Gastroesophageal sphincter (tissue), 4 donors: ENCODE data around the gene SLC5A11. TPM values are rescaled to one million over a fixed set of nuclear protein-coding genes. Genes with fewer than 3 reads are reported as not detected.
"Not testable (repeated sequence)": the region's sequence is repeated elsewhere in the genome, so short reads cannot be mapped to it uniquely, and the experiment has no call there.

ENCODE experiments used
- ATAC-seq: fragments of 150-250 bp; one replicate; pipeline ENCODE4 v1.9.1; 2016; ENCODE audit warnings: mild to moderate bottlenecking, moderate library complexity
- H3K27ac ChIP-seq, 4 donors: fragments of 200-600 bp; sonication (generic) in 3 of 4; 1 replicate in 3 of 4; 2 replicates in 1 of 4; pipeline ENCODE4 v1.5.1; 2016 to 2019
- H3K27me3 ChIP-seq: fragments of 200-600 bp; sonication (generic); one replicate; pipeline ENCODE4 v1.5.1; 2019
- H3K36me3 ChIP-seq, 2 donors: fragments of 200-600 bp; sonication (generic); one replicate each; pipeline ENCODE4 v1.5.1; 2019; ENCODE audit warnings: control low read depth in 1 of 2
- H3K4me1 ChIP-seq, 3 donors: fragments of 200-600 bp; sonication (generic); 1 replicate in 2 of 3; 2 replicates in 1 of 3; pipeline ENCODE4 v1.5.1; 2016 to 2019; ENCODE audit warnings: control low read depth in 2 of 3
- H3K4me3 ChIP-seq, 2 donors: fragments of 200-600 bp; sonication (generic); one replicate each; pipeline ENCODE4 v1.5.1; 2019; ENCODE audit warnings: mild to moderate bottlenecking in 1 of 2, moderate library complexity in 1 of 2
- H3K9me3 ChIP-seq, 3 donors: fragments of 200-600 bp; sonication (generic); one replicate each; pipeline ENCODE4 v1.5.1; 2017 to 2019; ENCODE audit warnings: control low read depth in 2 of 3
- EP300 ChIP-seq: sonication (generic); formaldehyde crosslinking; IDR thresholded peaks from one replicate; pipeline ENCODE4 v1.6.1; 2017; ENCODE audit warnings: antibody characterized with exemption, mild to moderate bottlenecking
- POLR2A ChIP-seq, 2 donors: fragments of 450-650 bp; IDR thresholded peaks; one replicate each; pipeline ENCODE4 v1.6.1; 2017; ENCODE audit warnings: antibody characterized with exemption in 2 of 2, mild to moderate bottlenecking in 2 of 2, moderate library complexity in 1 of 2
- POLR2AphosphoS5 ChIP-seq: sonication (generic); formaldehyde crosslinking; IDR thresholded peaks from one replicate; pipeline ENCODE4 v1.6.1; 2017; ENCODE audit warnings: antibody characterized with exemption
- WGBS, 2 donors: methylation state at CpG; one replicate each; pipeline ENCODE4 v1.1.5; 2018; ENCODE audit warnings: low coverage in 1 of 2; 5-methylcytosine and 5-hydroxymethylcytosine counted together
- total RNA-seq, 4 donors: library from RNA; depleted of rRNA; stranded (reverse); fragments of >200 nt; gene quantifications; one replicate each; pipeline ENCODE4 v1.1.0, GENCODE V29; 2016
- TF ChIP-seq, protein P1 (sequence below), 4 experiments: fragments of 200-600 bp in 2 of 4; fragments of 450-650 bp in 2 of 4; sonication (generic) in 1 of 4; IDR thresholded peaks; one replicate each; pipeline ENCODE4 v1.5.1; 2017 to 2019; ENCODE audit warnings: antibody characterized with exemption in 4 of 4, mild to moderate bottlenecking in 2 of 4, moderate library complexity in 2 of 4

Gene SLC5A11
- total RNA-seq, 4 donors from 2014 or later: 0.12 to 2.8 (median 0.27) TPM; not detected in 1

DNA sequence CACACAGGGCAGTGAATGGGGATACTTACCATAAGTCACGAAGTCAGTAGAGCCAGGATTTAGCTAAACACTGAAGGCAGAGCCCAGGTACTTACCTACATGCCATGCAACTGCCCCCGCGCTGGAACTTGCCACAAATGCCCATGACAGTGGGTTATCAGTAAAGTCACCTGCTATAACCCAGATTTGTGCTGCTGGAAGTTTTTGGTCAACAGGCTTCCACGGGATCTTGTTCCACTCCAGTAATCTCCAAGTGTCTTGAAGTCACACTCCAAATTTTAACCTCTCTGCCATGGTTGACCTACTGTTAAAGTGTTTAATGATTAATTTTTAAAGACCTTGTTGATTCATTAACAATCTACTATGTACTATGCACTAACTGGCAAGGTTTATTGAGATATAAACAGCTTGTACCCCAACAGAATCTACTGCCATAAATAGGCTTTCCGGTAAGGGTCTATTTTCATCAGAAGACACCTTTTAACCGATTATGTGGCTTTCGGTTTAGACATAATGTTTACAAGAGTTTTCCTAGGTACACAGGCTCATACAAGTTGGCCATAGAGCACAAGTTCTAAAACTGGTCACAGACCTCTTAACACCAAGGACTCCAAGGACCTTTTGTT, 6.3 kb upstream of the SLC5A11 start:
- Histone ChIP-seq H3K4me3 (no peak overlapping the region), H3K27me3 (no peaks in the 10 kb centered on the region), H3K27ac (no peak overlapping the region), H3K9me3 (no peaks in the 10 kb centered on the region), H3K4me1 (peaks cover 0 to 13% (median 0%) of the 10 kb centered on the region in 3 donors), H3K36me3 (peaks cover 0 to 7% of the 10 kb centered on the region in 2 donors)
- ATAC-seq: no peak
- WGBS, 2 donors: 67 to 84% methylated on average over 4 to 7 of the region's 7 CpGs
- TF ChIP-seq, protein P1, sequence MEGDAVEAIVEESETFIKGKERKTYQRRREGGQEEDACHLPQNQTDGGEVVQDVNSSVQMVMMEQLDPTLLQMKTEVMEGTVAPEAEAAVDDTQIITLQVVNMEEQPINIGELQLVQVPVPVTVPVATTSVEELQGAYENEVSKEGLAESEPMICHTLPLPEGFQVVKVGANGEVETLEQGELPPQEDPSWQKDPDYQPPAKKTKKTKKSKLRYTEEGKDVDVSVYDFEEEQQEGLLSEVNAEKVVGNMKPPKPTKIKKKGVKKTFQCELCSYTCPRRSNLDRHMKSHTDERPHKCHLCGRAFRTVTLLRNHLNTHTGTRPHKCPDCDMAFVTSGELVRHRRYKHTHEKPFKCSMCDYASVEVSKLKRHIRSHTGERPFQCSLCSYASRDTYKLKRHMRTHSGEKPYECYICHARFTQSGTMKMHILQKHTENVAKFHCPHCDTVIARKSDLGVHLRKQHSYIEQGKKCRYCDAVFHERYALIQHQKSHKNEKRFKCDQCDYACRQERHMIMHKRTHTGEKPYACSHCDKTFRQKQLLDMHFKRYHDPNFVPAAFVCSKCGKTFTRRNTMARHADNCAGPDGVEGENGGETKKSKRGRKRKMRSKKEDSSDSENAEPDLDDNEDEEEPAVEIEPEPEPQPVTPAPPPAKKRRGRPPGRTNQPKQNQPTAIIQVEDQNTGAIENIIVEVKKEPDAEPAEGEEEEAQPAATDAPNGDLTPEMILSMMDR (IDR thresholded peaks at IDR 0.05): no peak
- TF ChIP-seq EP300 (no peak), POLR2A (IDR thresholded peaks at IDR 0.05) (no peak), POLR2AphosphoS5 (no peak)

DNA sequence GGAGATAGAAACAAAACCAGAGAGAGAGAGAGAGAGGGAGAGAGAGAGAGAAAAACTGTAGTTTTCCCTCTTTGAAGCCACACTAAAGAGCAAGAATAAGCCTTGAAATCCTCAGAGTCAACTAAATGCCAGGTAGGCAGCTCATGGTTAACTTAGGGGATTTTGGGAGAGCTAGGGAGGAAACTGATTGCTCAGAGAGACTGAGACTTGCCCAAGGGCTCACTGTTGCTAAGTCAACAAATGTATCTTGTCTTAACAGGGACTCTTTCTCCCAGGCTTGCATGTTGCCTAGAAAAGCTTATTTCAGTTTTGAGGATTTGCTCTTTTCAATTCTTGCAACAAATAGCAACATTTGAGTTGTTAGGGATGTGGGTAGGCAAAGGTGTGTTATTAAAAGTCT, 4.5 kb upstream of the SLC5A11 start:
- Histone ChIP-seq H3K36me3 (peaks cover 0 to 4% of the 10 kb centered on the region in 2 donors), H3K4me1 (peaks cover 0 to 13% (median 0%) of the 10 kb centered on the region in 3 donors), H3K27ac (no peak overlapping the region), H3K9me3 (no peaks in the 10 kb centered on the region), H3K27me3 (no peaks in the 10 kb centered on the region), H3K4me3 (no peak overlapping the region)
- TF ChIP-seq POLR2AphosphoS5 (no peak), EP300 (no peak), POLR2A (IDR thresholded peaks at IDR 0.05) (no peak)
- TF ChIP-seq, protein P1 (IDR thresholded peaks at IDR 0.05): no peak
- no peak for ATAC-seq

DNA sequence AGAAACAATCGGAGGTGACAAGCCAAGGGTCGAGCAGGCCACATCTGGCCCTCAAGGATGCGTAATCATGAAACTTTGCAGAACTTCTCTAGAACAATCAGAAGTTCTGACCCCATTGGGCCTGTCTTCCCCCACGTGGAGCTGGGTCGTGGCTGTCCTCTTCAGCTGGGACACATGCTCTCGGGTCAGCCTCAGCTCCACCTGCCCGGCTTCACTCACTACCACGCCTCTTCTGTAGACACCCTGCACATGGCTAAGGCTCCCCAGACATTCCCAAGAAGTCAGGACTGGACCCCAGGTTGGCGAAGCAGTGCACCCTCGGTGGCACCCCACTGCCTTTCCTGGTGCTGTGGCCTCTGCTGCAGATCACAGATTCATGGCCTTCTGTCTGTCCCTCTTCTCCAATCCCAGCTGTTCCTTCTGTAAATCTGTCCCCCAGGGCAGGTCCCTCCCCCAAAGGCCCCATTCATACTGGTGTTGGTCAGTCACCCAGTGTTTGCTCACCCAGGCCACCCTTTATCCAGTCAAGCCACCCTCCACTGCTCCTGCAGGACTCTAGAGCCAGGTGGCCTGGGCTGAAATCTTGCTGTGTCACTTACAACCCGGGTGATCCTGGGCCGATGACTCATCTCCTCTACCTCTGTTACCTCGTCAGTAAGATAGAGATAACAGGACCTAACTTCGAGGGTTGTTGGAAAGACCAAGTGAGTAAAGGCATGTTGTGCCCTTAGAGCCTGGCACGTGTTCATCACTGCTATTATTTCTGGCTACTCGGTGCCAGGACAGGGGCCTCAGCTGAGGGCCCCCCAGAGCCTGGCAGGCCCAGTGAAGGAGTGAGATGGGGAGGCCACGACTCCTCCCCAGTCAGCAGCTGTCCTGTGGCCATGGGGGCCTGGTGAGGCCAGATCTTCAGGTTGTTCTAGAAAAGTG, 1.4 kb upstream of the SLC5A11 start:
- 82 to 88% methylated on average over 5 to 6 of the region's 17 CpGs for WGBS, 2 donors

DNA sequence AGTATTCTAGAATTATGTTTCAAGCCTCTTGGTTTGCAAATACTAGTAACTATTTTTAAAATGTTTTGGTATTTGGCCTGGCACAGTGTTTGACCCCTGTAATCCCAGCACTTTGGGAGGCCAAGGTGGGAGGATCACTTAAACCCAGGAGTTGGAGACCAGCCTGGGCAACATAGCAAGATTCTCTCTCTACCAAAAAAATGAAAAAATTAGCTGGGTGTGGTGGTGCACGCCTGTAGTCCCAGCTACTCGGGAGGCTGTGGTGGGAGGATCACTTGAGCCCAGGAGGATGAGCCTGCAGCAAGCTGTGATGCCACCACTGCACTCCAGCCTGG, 765 bp upstream of the SLC5A11 start:
- H3K36me3 ChIP-seq, ATAC-seq: not testable (repeated sequence)

More for the DNA sequence above, 1.4 kb upstream of the SLC5A11 start:
- no peak overlapping the region for H3K4me3 ChIP-seq
- no peak for ATAC-seq
- no peaks in the 10 kb centered on the region for H3K9me3 ChIP-seq
- no peak overlapping the region for H3K27ac ChIP-seq
- TF ChIP-seq, protein P1 (IDR thresholded peaks at IDR 0.05): no peak
- TF ChIP-seq POLR2AphosphoS5 (no peak), POLR2A (IDR thresholded peaks at IDR 0.05) (no peak), EP300 (no peak)
- H3K4me1 ChIP-seq: peaks cover 0 to 3% (median 0%) of the 10 kb centered on the region in 3 donors
- H3K27me3 ChIP-seq: no peaks in the 10 kb centered on the region
- peaks cover 0 to 4% of the 10 kb centered on the region in 2 donors for H3K36me3 ChIP-seq

DNA sequence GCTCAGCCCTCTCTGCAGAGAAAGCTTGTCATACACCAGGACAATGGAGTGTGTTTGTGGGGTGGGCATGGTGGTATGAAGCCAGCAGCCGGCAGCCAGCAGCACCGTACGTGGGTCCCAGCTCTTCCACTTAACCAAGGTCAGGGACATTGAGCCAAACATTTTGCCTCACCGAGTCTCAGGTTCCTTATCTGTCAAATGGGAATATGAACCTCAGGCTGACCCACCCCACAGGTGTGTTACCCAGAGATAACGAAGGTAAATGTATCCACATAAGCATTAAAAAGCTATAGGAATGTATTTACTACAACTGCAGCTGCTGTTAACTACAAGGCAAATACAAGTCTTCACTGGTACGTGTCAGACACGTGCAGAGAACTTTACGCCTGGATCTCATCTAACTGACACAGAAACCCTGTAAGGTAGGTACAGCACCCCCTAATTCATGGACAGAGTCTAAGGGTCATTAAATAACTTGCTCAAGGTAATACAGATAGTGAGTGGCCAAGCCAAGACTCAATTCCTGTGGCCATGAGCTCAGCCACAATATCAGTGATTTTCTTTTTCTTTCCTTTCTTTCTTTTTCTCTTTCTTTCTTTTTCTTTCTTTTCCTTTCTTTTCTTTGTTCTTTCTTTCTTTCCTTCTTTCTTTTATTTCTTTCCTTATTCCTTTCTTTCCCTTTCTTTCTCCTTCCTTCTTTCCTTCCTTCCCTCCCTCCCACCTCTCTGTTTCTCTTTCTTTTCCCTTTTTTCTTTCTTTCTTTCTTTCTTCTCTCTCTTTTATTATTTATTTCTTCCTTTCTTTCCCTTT, 990 bp downstream of the SLC5A11 start:
- Histone ChIP-seq H3K27me3 (no peaks in the 10 kb centered on the region), H3K27ac (no peak overlapping the region), H3K4me3 (no peak overlapping the region), H3K4me1 (no peaks in the 10 kb centered on the region), H3K9me3 (no peaks in the 10 kb centered on the region), H3K36me3 (peaks cover 0 to 4% of the 10 kb centered on the region in 2 donors)
- ATAC-seq: no peak
- WGBS, 2 donors: 42 to 53% methylated on average over 3 of the region's 8 CpGs
- TF ChIP-seq POLR2A (IDR thresholded peaks at IDR 0.05) (no peak), EP300 (no peak)

More for the DNA sequence above, 765 bp upstream of the SLC5A11 start:
- not testable (repeated sequence) for H3K4me3 ChIP-seq, H3K4me1 ChIP-seq, H3K27me3 ChIP-seq, H3K9me3 ChIP-seq, H3K27ac ChIP-seq
- 87 to 100% methylated on average over 2 of the region's 2 CpGs for WGBS, 2 donors
